ENCODE data around the gene EVI5.
"Not testable (repeated sequence)": the region's sequence is repeated elsewhere in the genome, so short reads cannot be mapped to it uniquely, and the experiment has no call there.

Gene EVI5

DNA sequence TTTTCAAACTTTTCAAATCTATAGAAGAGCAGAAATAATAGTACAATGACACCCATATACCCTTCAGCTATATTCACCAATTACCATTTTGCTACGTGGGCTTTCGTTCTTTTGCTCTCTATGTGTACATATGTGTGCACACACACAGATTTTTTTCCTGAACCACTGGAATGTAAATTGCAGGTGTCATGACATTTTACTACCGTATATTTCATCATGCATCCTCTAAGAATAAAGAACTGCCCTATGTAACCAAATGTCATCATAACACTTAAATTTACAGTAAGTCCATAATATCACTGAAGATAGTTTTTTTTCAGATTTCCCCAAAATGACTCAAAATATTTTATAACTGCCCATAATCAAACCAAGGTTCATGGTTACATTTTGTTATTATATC lies 209.8 kb downstream of the EVI5 start:
- no peak for DNase-seq (ENCODE audit: low spot score)

DNA sequence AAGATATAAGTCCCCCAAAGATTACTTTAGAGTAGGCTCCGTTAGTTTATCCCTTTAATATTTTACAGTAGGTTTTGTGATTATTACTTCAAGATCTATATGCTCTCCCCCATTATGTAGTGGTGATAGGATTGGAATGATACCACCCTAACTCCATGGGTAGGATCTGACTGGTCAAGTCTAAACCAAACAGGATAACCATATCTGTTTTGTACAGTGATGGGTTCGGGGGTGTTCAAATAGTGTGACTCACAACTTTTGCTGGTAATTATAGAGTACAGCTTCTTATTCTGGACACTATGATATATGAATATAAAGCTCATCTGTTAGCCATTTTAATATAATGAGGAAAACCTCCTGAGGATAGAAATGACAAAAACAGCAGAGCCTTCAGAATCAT lies 212.4 kb downstream of the EVI5 start:
- DNase-seq (ENCODE audit: low spot score): no peak

DNA sequence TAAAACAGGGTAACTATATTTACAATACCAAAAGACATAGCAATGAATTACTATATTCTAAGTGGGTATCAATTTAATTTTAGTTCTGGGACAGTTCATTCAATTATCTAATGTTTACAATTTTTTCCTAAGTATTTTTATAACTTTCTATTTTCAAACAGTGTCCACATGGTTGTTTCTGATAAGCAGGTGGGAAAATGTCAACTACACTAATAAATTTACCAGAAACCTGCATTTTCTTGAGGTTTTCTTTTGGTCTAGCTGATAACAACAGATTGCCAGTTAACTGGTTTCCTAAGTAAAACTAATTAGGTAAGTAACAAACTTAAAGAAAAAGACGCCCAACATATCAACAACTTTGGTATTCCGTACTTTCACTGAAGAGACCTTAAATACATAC lies 213.3 kb downstream of the EVI5 start:
- DNase-seq (ENCODE audit: low spot score): no peak

DNA sequence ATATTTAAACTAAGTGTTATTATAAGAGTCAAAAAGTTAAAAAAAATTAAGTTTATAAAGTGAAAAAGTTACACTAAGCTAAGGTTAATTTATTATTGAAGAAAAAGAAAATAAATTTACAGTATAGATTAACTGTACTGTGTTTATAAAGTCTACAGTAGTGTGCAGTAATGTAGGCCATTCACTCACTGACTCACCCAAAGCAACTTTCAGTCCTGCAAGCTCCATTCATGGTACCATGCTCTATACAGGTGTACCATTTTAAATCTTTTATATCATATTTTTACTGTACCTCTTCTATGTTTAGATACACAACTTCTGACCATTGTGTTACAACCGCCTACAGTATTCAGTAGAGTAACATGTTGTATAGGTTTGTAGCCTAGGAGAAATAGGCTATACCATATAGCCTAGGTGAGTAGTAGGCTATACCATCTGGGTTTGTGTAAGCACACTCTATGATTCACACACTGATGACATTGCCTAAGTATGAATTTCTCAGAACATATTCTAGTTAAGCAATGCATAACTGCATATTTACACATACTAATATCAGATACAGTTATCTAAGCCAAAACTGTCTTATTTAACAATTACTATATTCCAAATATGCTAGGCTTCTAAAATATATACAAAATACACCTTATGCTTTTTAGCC lies 217.6 kb downstream of the EVI5 start:
- no peak for DNase-seq (ENCODE audit: low spot score)

DNA sequence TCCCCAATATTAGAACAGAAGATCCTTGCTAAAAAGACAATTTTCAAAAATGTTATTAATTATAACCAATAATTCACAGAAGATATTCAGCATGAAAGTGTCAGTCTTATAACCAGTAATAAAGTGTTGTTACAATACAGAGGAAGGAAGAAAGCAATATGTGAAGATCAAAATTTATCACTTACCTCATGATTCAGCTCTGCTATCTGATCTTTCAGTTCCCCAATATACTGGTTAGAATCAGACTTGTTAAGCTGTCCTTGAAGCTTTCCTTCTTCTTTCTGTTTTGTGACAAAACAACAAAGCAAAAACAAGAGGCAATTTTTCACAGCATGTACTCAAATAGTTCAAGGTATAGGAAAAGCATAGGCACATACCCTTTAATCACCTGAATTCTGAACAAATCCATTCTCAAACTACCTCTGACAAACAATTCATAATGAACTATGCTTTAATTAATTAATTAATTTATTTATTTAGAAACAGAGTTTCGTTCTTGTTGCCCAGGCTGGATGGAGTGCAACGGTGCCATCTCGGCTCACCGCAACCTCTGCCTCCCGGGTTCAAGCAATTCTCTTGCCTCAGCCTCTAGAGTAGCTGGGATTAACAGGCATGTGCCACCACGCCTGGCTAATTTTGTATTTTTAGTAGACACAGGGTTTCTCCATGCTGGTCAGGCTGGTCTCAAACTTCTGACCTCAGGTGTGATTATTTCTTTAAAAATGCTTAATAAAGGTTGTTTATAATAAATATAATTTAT lies 221.3 kb downstream of the EVI5 start:
- no peak for DNase-seq (ENCODE audit: low spot score)

DNA sequence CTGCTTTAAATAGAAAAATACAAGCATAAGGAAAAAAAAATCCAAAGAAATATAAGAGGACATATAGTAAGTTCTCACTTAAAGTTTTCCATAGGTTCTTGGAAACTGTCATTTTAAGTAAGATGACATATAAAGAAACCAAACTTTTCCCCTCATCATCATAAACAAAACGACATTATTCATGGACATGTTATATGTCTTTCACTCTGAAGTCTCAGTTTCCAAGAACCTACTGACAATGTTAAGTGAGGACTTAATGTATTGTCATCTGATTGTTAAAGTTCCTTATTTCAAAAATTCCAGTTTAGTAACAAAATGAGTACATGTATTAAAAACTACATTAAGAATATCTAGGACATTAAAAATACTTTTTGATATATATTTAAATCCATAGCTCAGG lies 228.6 kb downstream of the EVI5 start:
- no peak for DNase-seq (ENCODE audit: low spot score)

DNA sequence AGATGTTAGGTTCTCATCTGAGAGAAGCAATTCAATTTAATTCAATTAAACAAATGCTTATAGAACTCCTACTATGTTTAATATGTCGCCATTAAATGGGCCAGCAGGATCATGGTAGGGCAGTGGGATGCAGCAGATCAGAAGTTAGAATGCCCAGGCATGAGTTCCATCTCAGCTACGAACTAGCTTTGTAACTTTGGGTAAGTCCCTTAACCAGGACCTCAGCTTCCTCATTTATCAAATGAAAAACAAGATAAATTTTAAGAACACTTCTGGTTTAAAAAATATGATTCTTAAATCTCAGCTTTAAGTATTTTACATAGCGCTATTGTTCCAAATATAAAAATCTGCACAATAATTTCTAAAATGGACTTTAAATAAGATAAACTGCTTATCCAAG lies 230.7 kb downstream of the EVI5 start:
- no peak for DNase-seq (ENCODE audit: low spot score)

DNA sequence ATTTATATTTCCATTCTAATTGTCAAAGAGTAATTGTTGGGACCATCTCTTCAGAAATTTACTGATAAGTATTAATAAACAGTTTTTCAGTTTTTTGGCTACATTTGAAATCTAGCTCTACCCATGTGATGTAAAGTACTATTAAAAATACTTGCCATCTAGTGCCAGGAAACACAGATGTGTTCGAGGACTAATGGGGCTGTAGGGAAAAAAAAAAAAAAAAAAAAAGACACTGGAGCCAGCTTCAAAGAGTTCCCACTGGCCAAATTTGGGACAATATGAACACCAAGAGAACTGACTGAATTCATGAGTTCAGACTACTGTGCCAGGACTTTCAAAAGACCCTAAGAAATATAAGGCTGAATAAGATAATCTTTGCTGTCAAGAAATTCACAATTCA lies 233.0 kb downstream of the EVI5 start:
- no peak for DNase-seq (ENCODE audit: low spot score)

DNA sequence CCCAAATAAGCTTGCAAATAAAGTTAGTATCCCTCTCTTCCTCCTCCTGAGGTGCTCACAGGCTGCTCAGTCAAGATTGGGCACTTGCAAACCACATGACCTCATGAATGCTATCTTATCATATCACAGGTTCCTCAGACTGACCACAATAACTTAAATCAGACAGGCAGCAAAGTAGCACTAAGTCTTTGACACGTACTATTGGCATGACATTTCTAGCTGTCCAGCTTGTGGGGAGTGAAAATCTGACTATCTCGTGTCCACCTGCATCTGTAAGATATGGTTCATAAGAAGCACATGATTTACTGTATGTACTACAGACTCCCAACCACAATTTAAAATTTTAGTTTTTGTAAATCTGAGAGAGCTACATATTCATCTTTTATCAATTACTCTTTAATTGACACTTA lies 240.1 kb downstream of the EVI5 start:
- DNase-seq (ENCODE audit: low spot score): no peak

DNA sequence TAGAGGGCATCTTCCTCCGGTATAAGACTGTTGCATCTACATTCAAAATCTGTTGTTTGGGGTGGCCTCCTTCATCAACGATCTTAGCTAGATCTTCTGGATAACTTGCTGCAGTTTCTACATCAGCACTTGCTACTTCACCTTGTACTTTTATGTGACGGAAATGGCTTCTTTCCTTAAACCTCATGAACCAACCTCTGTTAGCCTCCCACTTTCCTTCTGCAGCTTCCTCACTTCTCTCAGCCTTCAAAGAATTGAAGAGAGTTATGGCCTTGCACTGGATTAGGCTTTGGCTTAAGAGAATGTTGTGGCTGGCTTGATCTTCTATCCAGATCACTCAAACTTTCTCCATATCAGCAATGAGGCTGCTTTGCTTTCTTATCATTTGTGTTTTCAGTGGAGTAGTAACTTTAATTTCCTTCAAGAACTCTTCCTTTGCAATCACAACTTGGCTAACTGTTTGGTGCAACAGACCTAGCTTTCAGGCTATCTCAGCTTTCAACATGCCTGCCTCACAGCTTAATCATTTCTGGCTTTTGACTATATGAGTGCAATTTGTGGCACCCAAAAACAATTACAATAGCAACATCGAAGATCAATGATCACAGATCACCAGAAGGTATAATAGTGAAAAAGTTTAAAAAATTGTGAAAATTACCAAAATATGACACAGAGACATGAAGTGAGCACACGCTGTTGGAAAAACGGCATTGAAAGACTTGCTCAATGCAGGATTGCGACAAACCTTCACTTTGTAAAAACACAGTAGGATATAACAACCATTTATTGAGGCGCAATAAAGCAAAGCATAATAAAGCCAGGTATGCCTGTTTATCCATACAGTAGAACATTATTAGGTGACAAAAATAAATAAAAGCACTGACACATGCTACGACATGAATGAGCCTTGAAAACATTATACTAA lies 241.5 kb downstream of the EVI5 start:
- DNase-seq (ENCODE audit: low spot score): no peak

DNA sequence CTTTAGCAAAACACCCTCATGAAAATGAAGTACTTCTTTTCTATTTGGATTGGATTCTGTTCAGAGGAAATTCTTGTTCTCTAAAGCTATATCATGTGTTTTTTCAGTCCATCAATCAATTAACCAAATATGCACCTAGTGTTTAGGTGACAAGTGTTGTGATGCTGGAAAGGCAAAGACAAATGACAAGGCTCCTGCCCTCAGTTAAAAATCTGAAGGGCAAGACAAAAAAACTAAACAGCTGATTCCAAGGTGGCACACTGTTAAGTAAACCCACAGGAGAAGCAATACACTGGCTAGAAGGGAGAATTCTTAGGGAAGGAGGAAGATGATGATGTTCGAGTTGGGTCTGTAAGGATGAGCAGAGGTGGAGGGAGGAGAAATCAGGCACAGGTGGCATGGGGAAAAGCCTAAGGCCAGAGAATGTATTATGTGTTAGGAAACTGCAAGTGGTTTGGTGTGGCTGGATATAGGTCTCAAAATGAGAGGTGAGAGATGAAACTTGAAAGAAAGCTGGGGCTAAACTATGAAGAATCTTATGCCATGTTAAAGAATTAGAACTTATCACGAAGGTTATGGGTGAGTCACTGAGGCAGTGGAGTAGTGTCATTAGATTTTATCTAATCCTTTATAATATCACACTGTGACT lies 246.4 kb downstream of the EVI5 start:
- DNase-seq (ENCODE audit: low spot score): no peak

DNA sequence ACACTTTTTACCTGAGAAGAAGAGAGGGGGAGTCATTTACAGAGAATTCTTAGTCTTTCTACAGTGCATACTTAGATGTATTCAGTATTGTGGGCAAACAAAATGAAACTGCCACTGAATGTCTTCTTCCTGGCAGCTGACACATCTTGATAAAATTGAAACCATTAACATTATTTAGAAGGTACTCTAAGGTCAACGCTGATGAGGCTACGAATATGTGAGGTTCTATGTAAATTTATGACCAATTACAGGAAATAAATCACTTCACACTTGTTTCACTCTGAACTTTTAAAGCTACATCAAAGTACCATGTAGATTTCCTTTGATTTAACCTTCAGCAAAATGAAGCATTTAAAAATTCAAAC lies 246.9 kb downstream of the EVI5 start:
- peak; percentile 23 for DNase-seq (ENCODE audit: low spot score)

DNA sequence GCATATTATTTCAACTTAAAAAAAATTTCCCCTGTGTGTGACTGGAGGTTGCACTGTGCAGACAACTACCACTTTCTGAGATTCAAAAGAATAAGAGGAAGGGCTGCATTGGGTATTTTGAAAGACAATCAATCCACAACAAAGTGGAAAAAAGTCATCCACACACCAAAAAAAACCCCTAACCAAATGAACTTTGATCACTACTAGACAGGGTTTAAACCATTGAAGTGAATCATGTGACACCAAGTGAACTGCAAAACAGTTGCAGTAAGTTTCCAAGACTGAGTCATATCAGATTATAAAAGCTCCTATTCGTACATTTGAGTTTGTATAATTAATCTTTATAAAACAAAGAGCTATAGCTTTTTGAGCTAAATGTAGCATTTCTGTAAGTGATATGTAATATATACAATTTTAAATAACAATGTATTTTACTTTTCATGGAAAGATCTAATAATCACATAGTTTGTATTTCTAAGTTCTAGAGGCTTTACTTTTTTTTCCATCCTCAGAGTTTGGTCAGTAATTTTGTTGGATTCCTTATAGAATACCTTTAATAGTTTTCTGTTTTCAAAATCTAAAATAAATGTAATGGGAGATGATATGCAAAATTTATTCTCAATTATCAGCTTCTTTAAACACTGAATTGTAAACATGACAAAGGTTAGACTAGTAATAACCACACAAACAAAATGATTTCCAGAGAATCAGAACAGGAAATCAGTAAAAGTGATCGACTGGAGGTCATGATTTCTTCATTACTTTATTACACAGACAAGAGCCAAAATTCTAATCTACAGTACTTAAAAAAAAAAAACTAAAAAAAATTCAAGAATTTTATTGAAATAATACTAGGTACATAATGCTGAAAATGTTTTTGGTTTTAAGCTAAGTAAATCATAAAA lies 247.7 kb downstream of the EVI5 start:
- peak; percentile 17 for DNase-seq (ENCODE audit: low spot score)

DNA sequence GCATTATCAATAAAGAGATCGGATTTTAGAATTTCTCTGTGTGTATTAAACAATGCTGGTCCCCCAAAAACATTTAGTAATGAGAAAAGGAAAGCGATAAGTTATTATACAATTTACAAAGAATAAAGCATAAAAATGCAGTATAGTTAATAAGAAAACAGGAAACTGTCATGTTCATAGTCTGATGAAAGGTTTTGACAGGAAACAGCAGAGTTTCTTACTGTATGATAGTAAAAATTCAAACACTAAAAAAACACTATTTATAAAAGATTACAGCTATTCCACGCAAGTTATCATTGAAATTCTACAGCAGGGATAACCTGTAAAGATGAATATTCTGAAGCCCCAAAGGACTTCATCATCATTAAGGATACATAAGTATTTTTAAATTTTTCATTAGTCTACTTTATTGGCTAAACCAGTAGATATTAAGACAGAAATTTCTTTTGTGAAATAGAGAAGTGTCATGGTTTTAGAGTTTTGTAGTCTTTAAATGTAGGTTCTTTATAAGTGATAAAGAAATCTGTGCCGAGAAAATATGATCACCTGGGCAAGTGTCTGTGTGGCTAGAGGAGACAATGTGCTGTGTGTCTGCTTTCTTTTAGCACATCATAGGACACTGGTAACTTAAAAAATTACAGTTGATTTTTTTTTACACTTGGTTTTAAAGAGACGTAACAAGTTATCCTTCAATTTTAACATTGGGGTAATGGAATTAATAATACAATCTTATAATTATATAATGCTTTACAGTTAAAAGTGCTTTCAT lies 248.5 kb downstream of the EVI5 start:
- DNase-seq (ENCODE audit: low spot score): peak; percentile 3

DNA sequence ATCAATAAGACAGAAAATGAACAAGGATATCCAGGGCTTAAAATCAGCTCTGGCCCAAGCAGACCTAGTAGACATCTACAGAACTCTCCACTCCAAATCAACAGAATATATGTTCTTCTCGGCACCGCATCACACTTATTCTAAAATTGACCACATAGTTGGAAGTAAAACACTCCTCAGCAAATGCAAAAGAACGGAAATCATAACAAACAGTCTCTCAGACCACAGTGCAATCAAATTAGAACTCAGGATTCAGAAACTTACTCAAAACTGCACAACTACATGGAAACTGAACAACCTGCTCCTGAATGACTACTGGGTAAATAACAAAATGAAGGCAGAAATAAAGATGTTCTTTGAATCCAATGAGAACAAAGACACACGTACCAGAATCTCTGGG lies 252.5 kb downstream of the EVI5 start:
- not testable (repeated sequence) for DNase-seq (ENCODE audit: low spot score)

DNA sequence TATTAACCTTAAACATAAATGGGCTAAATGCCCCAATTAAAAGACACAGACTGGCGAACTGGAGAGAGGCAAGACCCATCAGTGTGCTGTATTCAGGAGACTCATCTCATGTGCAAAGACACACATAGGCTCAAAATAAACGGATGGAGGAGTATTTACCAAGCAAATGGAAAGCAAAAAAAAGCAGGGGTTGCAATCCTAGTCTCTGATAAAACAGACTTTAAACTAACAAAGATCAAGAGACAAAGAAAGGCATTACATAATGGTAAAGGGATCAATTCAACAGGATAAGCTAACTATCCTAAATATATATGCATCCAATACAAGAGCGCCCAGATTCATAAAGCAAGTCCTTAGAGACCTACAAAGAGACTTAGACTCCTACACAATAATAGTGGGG lies 253.0 kb downstream of the EVI5 start:
- DNase-seq (ENCODE audit: low spot score): not testable (repeated sequence)

DNA sequence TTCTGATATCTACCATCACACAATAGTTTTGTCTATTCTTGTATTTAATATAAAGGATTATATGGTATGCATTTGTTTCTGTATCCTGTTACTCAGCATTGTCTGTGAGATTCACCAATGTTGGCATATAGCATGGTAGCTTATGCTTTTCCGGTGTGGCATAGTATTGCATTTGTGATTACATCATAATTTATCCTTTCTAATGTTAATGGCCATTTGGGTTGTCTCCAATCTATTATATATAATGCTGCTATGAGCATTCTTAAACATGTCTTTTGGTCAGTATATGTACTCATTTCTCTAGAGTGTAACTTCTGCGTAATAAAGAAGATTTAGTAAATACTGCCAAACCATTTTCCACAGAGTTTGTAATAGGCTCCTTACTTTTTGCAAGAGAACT lies 257.2 kb downstream of the EVI5 start:
- no peak for DNase-seq (ENCODE audit: low spot score)

DNA sequence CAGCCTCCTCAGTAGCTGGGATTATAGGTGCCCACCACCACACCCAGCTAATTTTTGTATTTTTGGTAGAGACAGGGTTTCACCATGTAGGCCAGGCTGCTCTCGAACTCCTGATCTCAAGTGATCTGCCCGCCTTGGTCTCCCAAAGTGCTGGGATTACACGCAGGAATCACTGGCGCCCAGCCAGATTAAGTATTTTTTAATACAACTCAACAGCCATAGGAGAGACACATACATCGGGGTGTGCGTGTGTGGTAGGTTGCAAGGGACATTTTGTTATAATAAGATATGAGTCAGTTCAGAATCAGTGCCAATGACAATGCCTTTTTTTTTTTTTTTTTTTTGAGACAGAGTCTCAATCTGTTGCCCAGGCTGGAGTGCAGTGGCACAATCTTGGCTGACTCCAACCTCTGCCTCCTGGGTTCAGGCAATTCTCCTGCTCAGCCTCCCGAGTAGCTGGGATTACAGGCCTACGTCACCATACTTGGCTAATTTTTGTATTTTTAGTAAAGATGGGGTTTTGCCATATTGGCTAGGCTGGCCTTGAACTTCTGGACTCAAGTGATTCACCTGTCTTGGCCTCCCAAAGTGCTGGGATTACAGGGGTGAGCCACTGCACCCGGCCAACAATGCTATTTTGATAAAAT lies 259.8 kb downstream of the EVI5 start:
- DNase-seq (ENCODE audit: low spot score): not testable (repeated sequence)

DNA sequence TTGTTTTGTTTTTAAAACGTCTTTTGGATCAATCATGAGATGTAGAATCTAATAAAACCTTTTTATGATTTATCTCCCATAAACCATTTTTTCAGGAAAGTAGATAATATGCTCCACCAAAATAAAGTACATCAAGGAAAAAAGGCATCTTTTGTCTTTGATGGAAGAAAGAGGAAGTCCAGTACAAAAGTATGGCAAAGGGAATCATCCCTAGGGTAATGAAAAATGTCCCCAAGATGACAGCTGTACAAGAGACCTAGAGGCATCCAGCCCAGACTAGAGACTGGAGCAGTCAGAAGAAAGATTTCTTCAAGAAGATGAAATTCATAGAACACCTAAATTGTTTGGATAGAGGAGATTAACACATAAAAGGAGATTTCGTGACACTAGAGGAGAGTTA lies 265.9 kb downstream of the EVI5 start:
- DNase-seq (ENCODE audit: low spot score): no peak

DNA sequence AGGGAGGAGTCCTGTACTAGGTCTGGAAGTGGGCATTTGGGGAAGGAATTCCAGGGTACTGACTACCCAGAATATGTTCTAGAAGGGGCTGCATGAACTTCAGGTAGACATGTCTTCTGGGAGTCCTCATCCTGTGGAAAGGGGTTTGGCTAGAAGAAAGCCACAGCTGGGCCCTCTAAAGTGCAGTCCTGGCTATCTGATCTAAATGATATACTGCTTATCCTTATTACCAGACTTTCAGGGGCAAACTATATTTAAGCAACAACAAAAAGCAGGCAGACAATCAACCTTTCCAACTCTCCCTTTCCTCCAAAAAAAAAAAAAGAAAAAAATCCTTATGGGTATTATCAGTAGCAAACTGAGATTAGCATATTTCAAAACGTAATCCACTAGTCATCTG lies 268.3 kb downstream of the EVI5 start:
- DNase-seq (ENCODE audit: low spot score): no peak

Data from germinal center (tissue), 1 donor.